OCI-LY7 (cell line): Measurements from ENCODE around the gene TAF11L14.
"Not testable (repeated sequence)": the region's sequence is repeated elsewhere in the genome, so short reads cannot be mapped to it uniquely, and the experiment has no call there.

Source experiments
- EZH2phosphoT487 ChIP-seq: fragments of 200-600 bp; sonication (generic); IDR thresholded peaks from 2 replicates; pipeline ENCODE4 v1.6.1; 2018; ENCODE audit warnings: low read depth, borderline replicate concordance, mild to moderate bottlenecking, mixed run types, antibody characterized with exemption, low read length, moderate library complexity, mixed read lengths
- TF ChIP-seq, protein P1 (sequence below): fragments of 200-600 bp; sonication (generic); conservative IDR thresholded peaks from 2 replicates; pipeline ENCODE4 v1.5.1; 2014; ENCODE audit warnings: mild to moderate bottlenecking, antibody characterized with exemption, low read length, moderate library complexity, mixed read lengths

DNA sequence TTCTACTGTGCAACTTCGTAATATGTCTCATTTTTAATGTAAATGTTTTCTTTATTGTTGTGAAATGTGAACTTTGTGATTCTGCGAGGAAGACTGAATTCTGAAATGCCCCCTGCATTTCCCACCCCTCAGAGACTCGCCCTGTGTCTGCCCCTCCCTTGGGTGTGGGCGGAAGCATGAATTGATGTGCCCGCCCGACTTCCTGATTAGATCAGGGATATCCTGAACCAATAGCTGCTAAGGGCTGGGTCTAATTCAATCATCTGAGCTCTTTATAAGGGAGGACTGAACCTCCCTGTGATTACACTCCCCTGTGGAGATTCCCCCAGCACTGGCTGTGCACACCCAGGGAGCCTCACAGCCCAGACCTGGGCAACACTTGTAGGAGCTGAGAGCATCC lies 30.4 kb upstream of the TAF11L14 start, which contains the start of gene TAF11L11:
- TF ChIP-seq, protein P1, sequence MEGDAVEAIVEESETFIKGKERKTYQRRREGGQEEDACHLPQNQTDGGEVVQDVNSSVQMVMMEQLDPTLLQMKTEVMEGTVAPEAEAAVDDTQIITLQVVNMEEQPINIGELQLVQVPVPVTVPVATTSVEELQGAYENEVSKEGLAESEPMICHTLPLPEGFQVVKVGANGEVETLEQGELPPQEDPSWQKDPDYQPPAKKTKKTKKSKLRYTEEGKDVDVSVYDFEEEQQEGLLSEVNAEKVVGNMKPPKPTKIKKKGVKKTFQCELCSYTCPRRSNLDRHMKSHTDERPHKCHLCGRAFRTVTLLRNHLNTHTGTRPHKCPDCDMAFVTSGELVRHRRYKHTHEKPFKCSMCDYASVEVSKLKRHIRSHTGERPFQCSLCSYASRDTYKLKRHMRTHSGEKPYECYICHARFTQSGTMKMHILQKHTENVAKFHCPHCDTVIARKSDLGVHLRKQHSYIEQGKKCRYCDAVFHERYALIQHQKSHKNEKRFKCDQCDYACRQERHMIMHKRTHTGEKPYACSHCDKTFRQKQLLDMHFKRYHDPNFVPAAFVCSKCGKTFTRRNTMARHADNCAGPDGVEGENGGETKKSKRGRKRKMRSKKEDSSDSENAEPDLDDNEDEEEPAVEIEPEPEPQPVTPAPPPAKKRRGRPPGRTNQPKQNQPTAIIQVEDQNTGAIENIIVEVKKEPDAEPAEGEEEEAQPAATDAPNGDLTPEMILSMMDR: not testable (repeated sequence)
- TF ChIP-seq EZH2phosphoT487: not testable (repeated sequence)
